B cell (primary cell): Measurements from ENCODE around the gene SSBP2.

Experiments used
- EZH2 ChIP-seq: IDR thresholded peaks from 2 replicates; pipeline ENCODE4 v1.6.1; 2012; ENCODE audit warnings: borderline replicate concordance, low read depth, mild to moderate bottlenecking, moderate library complexity, low read length; ENCODE audit not compliant: insufficient read depth, poor library complexity, severe bottlenecking
- TF ChIP-seq, protein P1 (sequence below): fragments of 200-600 bp; IDR thresholded peaks from one replicate; pipeline ENCODE4 v1.8.0; 2022; ENCODE audit warnings: antibody characterized with exemption, mild to moderate bottlenecking

DNA sequence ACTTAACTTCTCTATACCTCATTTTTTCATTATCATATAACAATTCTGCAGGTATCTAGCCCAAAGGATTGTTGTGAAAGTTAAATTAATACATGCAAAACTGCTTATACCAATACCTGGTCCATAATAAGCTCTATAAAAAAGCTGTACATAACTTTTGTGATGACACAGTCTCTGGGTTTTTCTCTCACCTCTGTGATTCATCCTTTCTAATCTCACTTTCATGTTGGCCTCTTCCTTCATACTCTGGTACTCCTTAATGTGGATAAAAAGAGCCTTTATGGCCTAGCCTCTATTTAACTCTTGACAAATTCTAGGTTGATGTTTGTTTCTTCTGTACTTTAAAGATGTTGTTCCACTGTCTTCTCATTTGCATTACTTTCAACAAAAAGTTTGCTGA is 194.1 kb downstream of the SSBP2 start:
- TF ChIP-seq EZH2: no peak
- TF ChIP-seq, protein P1, sequence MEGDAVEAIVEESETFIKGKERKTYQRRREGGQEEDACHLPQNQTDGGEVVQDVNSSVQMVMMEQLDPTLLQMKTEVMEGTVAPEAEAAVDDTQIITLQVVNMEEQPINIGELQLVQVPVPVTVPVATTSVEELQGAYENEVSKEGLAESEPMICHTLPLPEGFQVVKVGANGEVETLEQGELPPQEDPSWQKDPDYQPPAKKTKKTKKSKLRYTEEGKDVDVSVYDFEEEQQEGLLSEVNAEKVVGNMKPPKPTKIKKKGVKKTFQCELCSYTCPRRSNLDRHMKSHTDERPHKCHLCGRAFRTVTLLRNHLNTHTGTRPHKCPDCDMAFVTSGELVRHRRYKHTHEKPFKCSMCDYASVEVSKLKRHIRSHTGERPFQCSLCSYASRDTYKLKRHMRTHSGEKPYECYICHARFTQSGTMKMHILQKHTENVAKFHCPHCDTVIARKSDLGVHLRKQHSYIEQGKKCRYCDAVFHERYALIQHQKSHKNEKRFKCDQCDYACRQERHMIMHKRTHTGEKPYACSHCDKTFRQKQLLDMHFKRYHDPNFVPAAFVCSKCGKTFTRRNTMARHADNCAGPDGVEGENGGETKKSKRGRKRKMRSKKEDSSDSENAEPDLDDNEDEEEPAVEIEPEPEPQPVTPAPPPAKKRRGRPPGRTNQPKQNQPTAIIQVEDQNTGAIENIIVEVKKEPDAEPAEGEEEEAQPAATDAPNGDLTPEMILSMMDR: no peak
